GM10248 (cell line): ENCODE measurements around the gene IGLL5.

Experiments used
- CTCF ChIA-PET: fragments of 300-600 bp; sonication (Branson Sonifier 250); formaldehyde crosslinking; extraction: SDS; loops from one replicate; lab custom pipeline; 2021; ENCODE audit warnings: antibody characterized with exemption; lab: Yijun Ruan, JAX
- POLR2A ChIA-PET: fragments of 350-650 bp; sonication (Branson Sonifier 250); formaldehyde crosslinking; extraction: SDS; loops from one replicate; lab custom pipeline; 2020; ENCODE audit warnings: antibody characterized with exemption; lab: Yijun Ruan, JAX
- DNase-seq: peaks from one replicate; pipeline ENCODE4 v3.0.0; 2012; ENCODE audit errors: extremely low spot score
- CTCF ChIP-seq: IDR thresholded peaks from 2 replicates; pipeline ENCODE4 v1.5.1; 2012; ENCODE audit warnings: mild to moderate bottlenecking, low read depth; ENCODE audit errors: extremely low read depth, missing control alignments, control extremely low read depth

Gene IGLL5

GRCh38 chr22:22910272-22911240 lies 22.9 kb downstream of the IGLL5 start:
- no peak for TF ChIP-seq CTCF
- POLR2A ChIA-PET, result interaction anchor here (0.6 kb wide), 1 partner anchor 1057 kb away, joined by 3 read pairs; no protein-coding TSS in a partner anchor
- no peak for DNase-seq
- CTCF ChIA-PET, result interaction anchor here (0.9 to 2.8 kb wide), 5 partner anchors 13 to 122 kb away, joined by 3 to 8 read pairs (median 4); no protein-coding TSS in a partner anchor

GRCh38 chr22:22911327-22912134 lies 23.9 kb downstream of the IGLL5 start:
- TF ChIP-seq CTCF, result no peak
- ChIA-PET CTCF (interaction anchor here (1.5 to 2.8 kb wide), 2 partner anchors 28 to 123 kb away, joined by 7 to 8 read pairs; no protein-coding TSS in a partner anchor), POLR2A (interaction anchor here (0.6 kb wide), 1 partner anchor 1058 kb away, joined by 3 read pairs; no protein-coding TSS in a partner anchor)
- no peak for DNase-seq

GRCh38 chr22:22912135-22912987 lies 24.7 kb downstream of the IGLL5 start:
- TF ChIP-seq CTCF, result no peak
- DNase-seq, result no peak
- POLR2A ChIA-PET, result no interaction called here
- CTCF ChIA-PET, result interaction anchor here (1.2 to 2.8 kb wide), 6 partner anchors 15 to 192 kb away, joined by 3 to 8 read pairs (median 4); no protein-coding TSS in a partner anchor

- ChIA-PET CTCF (interaction anchor here (1.2 to 1.9 kb wide), 7 partner anchors 10 to 192 kb away, joined by 3 to 6 read pairs (median 5); no protein-coding TSS in a partner anchor), POLR2A (no interaction called here)
- no peak for DNase-seq
- TF ChIP-seq CTCF, result no peak
Measured at GRCh38 chr22:22912988-22913253, 25.3 kb downstream of the IGLL5 start.

- no peak for TF ChIP-seq CTCF
- POLR2A ChIA-PET, result no interaction called here
- no peak for DNase-seq
- CTCF ChIA-PET, result interaction anchor here (0.7 to 1.9 kb wide), 10 partner anchors 9 to 160 kb away, joined by 3 to 6 read pairs (median 4); no protein-coding TSS in a partner anchor
Measured at GRCh38 chr22:22913989-22914388, 26.4 kb downstream of the IGLL5 start.
